HepG2 (cell line): Measurements from ENCODE around the gene SDE2.

Experiments used
- CTCF ChIP-seq: sonication (generic); formaldehyde crosslinking; IDR thresholded peaks from 2 replicates; pipeline ENCODE4 v1.5.0; 2020; ENCODE audit warnings: mild to moderate bottlenecking, missing genetic modification reagents, moderate library complexity
- KAT8 ChIP-seq: IDR thresholded peaks from 2 replicates; pipeline ENCODE4 v1.6.1; 2016; ENCODE audit warnings: missing genetic modification reagents, missing compliant biosample characterization
- NR2F2 ChIP-seq: IDR thresholded peaks from 2 replicates; pipeline ENCODE4 v1.6.1; 2012; ENCODE audit warnings: low read depth, inconsistent platforms, borderline replicate concordance
- PHF21A ChIP-seq: sonication (generic); formaldehyde crosslinking; IDR thresholded peaks from 2 replicates; pipeline ENCODE4 v1.5.0; 2020; ENCODE audit warnings: mild to moderate bottlenecking, missing genetic modification reagents
- POLR2A ChIP-seq, 2 experiments: IDR thresholded peaks; 2 replicates each; pipeline ENCODE4 v1.6.1; 2011; ENCODE audit warnings: low read depth in 2 of 2, low read length in 2 of 2, mild to moderate bottlenecking in 1 of 2, moderate library complexity in 1 of 2; ENCODE audit not compliant: insufficient read depth in 1 of 2
- RBM22 ChIP-seq: fragments of 200-400 bp; formaldehyde crosslinking; optimal IDR thresholded peaks from 2 replicates; pipeline ENCODE3; 2017; ENCODE audit warnings: mild to moderate bottlenecking, low read length, moderate library complexity
- RFX5 ChIP-seq: IDR thresholded peaks from 2 replicates; pipeline ENCODE4 v1.6.1; 2011; ENCODE audit warnings: low read depth, low read length, improper control_type of control experiment
- SOX6 ChIP-seq, 2 experiments: fragments of 450-650 bp in 1 of 2; sonication (generic) in 1 of 2; formaldehyde crosslinking in 1 of 2; IDR thresholded peaks; 2 replicates each; pipeline versions ENCODE4 v1.4.0 to v1.6.1; 2017 to 2020; ENCODE audit warnings: antibody characterized with exemption in 1 of 2, mild to moderate bottlenecking in 1 of 2, missing genetic modification reagents in 1 of 2
- ZNF24 ChIP-seq: fragments of 450-650 bp; IDR thresholded peaks from 2 replicates; pipeline ENCODE4 v1.6.1; 2017; ENCODE audit warnings: antibody characterized with exemption, mild to moderate bottlenecking
- ZSCAN25 ChIP-seq: sonication (generic); formaldehyde crosslinking; IDR thresholded peaks from 2 replicates; pipeline ENCODE4 v1.8.0; 2022; ENCODE audit warnings: mild to moderate bottlenecking, missing genetic modification reagents
- TF ChIP-seq, protein P1 (sequence below): sonication (generic); formaldehyde crosslinking; IDR thresholded peaks from 2 replicates; pipeline ENCODE4 v1.4.0; 2020; ENCODE audit warnings: missing genetic modification reagents; ENCODE audit errors: not compliant biosample characterization

DNA sequence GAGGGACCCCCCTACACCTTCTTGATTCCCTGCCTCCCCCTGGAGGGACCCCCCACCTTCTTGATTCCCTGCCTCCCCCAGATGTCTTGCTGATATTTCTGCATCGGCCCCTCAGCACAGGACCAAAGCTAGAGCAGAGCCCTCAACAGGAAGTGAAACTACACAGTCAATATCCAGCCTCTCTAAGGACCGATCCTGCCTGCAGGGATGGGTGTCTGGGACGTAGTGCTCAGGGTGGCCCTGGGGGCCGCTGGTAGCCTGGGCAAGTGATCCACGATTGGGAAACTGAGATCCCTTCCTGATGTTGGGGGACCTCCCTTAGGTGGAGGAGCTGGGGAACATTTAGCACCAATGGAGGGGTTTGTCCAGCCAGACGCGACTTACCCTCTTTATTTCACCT, 54.2 kb downstream of the SDE2 start:
- TF ChIP-seq ZSCAN25 (CRISPR knock-in tag) (no peak), CTCF (no peak), POLR2A (IDR thresholded peaks at IDR 0.05; ENCODE audit: insufficient read depth in 1 of 2, low read depth in 2 of 2, low read length in 2 of 2) (no peak), PHF21A (CRISPR knock-in tag) (no peak), RFX5 (no peak), KAT8 (no peak), ZNF24 (no peak), RBM22 (no peak), NR2F2 (no peak), SOX6 (IDR thresholded peaks at IDR 0.05) (no peak), SOX6 (CRISPR knock-in tag; IDR thresholded peaks at IDR 0.05) (no peak)
- TF ChIP-seq, protein P1, sequence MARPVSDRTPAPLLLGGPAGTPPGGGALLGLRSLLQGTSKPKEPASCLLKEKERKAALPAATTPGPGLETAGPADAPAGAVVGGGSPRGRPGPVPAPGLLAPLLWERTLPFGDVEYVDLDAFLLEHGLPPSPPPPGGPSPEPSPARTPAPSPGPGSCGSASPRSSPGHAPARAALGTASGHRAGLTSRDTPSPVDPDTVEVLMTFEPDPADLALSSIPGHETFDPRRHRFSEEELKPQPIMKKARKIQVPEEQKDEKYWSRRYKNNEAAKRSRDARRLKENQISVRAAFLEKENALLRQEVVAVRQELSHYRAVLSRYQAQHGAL, result no peak
